DOHH2 (cell line): ENCODE measurements around the gene KRT33B.

Experiments
- CTCF ChIP-seq: fragments of 200-600 bp; sonication (generic); IDR thresholded peaks from one replicate; pipeline ENCODE4 v1.5.1; 2014; ENCODE audit warnings: antibody characterized with exemption, mild to moderate bottlenecking, low read depth, low read length; ENCODE audit not compliant: poor library complexity, severe bottlenecking
- EZH2phosphoT487 ChIP-seq: fragments of 200-600 bp; sonication (generic); IDR thresholded peaks from 2 replicates; pipeline ENCODE4 v1.6.1; 2017; ENCODE audit warnings: borderline replicate concordance, mild to moderate bottlenecking, antibody characterized with exemption, low read length, moderate library complexity, mixed read lengths

- no peak for TF ChIP-seq CTCF
- TF ChIP-seq EZH2phosphoT487 = no peak
Measured at GRCh38 chr17:41334385-41335305, 35.0 kb downstream of the KRT33B start.
